GM19035 (cell line): Measurements from ENCODE around the gene TRIM3.
"Not testable (repeated sequence)": the region's sequence is repeated elsewhere in the genome, so short reads cannot be mapped to it uniquely, and the experiment has no call there.

Experiments used
- ATAC-seq: cut with Tn5 transposase; IDR thresholded peaks from one replicate; pipeline ENCODE4 v1.9.1; 2021; ENCODE audit not compliant: unreplicated experiment

The TRIM3 gene

DNA sequence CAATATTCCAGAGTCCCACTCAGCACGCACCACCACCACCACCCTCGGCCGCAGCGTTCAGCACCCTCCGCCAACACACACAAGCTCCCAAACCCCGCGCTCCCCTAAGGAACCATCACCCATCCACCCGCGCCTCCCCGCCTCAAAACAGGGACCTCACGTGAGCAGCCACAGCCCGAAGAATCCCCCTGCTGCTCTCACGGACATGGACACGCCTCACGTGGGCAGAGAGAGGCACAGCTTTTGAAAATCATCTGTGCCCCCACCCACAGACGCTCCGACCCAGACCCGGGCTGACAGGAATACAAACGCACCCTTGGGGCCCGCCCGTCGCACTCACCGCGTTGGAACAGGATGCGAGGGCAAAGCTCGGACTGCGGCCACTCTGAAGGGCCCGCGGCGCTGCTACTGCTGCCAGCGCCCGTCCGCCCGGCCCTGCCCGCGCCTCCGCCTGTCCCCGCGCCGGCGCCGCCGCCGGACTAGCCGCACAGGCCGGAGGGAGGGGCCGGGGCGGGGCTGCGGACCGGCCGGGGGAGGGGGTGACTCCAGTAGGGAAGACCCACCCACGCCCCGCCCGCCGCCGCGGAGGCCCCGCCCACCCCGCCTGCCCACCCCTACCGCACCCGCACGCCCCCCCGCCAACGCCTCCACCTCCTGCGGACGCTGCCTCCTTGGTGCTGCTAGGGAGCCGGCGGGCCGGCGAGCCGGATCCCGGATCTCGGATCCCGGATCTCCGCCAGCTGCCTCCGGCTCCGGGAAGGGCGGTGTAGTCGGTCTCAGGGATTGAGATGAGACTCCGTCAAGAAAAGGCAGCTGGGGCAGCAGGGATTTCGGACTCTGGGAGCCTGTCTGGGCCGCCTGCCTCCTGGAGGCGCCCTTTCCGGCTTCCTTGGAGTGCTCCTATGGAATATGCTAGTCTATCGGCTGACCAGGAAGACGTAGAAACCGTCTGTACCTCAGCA, at the start of gene TRIM3:
TRIM3 (minus strand) TSS at position 491 of the 962 bp plus-strand sequence. CDS start 8,246 bp downstream, outside the sequence.
- peak; percentile 78 for ATAC-seq

DNA sequence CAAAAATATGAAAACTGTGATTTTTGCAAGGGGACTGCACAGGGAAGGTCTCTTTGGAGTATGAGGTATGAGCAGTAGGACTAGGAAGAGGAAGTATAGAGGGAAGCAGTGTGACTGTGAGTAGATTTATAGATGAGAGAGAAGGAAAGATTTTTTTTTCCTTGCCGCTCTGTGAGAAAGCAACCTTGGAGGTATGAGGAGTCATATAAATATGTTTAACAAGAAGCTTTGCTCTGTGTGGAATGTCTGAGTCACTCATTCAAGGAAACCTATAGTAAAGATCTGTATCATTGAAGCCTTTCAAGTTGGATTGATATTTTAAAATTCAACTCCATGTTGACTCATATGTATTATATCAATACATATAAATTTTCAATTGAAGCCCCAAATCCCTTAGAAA, 49.5 kb upstream of the TRIM3 start:
- no peak for ATAC-seq

GRCh38 chr11:6521946-6522345, 48.2 kb upstream of the TRIM3 start:
- ATAC-seq, result not testable (repeated sequence)

DNA sequence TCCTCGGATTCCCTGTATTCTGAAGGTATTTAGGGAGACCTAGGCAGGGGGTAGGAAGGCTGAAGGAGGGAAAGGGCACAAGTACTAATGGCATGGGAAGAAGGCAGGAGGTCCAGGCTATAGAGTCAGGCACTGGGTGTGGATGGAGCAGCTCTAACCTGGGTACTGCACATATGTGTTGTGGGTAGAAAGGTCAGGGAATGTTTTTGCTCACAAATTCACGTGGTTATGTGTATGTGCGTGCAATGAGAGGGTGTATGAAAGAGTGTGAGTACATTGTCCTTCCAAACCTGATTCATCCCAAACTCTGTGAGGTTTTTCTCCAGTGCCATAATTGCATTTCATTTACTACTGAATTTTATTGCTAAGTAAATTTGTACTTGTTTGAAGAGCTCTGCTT, 46.5 kb upstream of the TRIM3 start:
- no peak for ATAC-seq

- no peak for ATAC-seq
Measured at GRCh38 chr11:6516865-6517264, 43.1 kb upstream of the TRIM3 start.

DNA sequence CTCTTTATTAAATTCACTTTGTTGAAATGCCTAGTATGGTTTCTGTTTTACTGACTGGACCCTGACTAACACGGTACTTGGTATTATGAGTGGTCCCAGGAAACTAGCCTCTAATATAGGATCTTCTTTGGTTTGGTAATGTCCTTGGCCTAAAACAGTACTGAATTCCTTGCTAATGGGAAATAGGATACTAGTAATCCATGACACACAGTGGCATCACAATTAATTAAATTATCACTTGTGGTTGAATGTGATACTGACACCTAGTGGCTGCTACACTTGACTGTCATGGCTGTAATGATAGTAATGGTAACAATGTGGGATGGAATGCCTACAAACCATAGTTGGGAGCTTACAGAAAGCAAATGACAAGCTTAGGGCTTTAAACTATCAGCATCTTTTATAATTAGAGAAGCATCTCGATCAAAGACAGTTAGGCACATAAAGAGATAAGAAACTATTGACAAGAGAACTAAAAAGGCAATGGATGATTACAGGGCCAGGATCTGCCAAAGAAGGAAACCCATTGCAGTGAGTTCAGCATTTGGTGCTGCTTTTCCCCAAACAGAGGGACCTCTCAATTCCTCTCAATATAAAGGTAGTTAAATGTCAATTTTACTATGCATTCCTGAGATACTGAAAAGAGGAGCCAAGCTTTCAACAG, 32.0 kb upstream of the TRIM3 start:
- ATAC-seq, result peak; percentile 51

DNA sequence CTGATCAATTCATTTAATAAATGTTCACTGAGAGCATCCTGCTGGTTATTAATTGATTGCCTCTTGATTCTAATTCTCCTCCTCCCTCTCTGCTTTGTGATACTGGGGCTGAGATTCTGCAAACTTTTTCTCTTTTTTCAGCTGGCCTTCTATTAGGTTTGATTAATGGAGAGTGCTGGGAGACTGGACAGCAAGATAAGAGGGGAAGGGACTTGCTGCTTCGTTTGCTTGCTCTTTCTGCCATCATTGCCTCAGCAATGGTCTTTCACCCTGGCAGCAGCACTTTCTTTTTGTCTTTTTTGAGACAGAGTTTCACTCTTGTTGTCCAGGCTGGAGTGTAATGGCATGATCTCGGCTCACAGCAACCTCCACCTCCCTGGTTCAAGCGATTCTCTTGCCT, 30.4 kb upstream of the TRIM3 start:
- no peak for ATAC-seq

DNA sequence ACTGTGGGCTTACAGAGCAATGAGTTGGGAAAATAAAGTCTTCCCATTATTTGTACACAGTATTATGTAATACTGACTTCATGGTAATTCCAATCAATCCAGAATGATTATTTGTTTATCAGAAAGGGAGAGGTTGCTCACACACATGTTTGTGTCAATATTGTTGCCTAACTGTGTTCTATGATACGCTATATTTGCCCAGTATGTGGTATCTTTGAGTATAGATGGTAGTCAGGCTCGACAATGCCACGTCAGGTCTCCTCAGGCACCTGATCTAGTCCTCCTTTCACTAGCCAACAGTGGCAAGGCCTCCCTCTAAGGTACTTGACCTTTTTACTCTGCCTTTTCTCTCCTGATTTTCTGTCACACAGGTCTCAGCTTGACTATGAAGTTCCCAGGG, 28.6 kb upstream of the TRIM3 start:
- no peak for ATAC-seq

DNA sequence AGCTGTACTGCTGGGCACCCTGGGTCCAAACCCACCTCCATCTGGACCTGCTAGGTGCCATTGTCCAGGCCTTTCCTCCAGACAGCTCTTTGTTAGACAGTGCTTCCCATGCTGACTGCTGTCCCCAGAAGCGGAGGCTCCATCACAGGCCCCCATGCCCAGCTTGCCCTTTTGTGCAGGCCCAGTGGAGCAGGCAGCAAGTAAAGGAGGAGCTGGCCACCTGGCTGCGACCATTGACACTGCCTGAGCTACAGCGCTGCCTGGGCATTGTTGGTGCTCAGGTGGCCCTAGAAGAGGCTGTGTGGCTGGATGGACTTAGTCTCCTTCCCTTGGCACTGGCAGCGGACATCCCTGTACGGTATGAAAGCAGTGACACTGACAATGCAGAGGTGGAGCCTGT, 24.8 kb upstream of the TRIM3 start:
- no peak for ATAC-seq

DNA sequence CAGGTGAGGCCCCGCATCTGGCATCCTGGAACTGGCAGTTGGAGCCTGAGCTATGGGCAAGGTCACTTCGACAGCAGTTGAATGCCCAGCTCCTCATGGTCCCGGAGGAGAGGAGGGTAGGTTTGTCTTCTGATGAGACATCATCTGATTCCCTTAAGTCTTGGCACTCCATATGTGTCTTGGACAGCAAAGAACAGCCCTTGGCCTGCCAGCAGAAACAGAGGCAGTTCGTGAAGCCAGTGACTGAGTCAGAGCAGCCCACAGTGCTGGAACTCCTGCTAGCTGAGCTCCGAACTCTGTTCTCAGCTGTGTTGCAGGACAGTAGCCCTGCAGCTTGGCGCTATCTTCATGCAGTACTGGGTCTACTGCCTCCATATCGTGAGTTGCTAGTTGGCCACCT, 24.4 kb upstream of the TRIM3 start:
- ATAC-seq, result no peak

DNA sequence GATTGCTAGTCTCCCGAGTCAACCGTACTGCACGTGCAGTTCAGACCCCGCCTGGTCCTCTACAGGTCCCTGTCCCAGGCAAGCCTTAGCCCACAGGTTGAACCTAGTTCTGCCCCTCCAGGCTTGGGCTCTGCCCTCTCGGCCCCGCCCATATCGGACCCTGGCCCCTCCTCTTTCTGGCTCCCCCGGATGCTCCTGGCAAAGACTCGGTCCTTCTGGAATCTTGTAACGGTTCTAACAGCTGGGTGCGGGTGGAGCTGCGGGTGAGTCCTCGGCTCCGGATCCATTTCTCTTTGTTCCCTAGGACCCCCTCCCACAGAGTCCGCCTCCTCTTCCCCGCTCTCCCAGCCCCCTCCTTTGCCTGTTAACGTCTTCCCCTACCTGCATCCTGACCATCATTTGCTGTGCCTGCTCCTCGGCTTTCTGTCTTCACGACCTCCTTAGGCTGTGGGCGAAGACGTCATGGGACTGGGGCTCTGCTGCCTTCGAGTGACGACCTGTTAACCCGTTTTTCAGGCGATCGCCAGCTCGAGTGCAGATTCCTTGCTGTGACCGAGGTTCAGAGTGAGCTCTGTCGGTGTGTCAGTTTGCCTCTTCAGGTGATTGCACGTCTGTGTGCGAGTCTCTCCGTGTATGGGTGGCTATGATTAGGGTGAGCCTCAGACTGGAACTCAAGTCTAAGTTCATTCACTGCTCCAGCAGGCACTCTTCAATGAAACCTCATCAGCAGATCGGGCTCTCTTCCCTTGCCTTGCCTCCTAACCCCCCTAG, 23.5 kb upstream of the TRIM3 start, which contains the start of gene DNHD1:
DNHD1 (plus strand) TSS at position 212 of the 771 bp plus-strand sequence. CDS start 936 bp downstream, outside the sequence.
- ATAC-seq, result no peak

GRCh38 chr11:6489306-6489705, 15.6 kb upstream of the TRIM3 start:
- no peak for ATAC-seq

- ATAC-seq, result no peak
Measured at GRCh38 chr11:6488821-6489220, 15.1 kb upstream of the TRIM3 start.

DNA sequence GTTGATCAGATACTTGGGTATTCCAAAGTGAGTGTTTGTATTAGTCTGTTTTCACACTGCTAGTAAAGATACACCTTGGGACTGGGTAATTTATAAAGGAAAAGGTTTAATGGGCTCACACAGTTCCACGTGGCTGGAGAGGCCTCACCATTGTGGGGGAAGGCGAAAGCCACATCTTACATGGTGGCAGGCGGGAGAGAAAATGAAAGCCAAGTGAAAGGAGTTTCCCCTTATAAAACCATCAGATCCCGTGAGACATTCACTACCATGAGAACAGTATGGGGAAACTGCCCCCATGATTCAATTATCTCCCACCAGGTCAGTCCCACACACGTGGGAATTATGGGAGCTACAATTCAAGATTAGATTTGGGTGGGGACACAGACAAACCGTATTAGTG, 14.6 kb upstream of the TRIM3 start:
- ATAC-seq, result no peak

- no peak for ATAC-seq
Measured at GRCh38 chr11:6486938-6487337, 13.2 kb upstream of the TRIM3 start.

DNA sequence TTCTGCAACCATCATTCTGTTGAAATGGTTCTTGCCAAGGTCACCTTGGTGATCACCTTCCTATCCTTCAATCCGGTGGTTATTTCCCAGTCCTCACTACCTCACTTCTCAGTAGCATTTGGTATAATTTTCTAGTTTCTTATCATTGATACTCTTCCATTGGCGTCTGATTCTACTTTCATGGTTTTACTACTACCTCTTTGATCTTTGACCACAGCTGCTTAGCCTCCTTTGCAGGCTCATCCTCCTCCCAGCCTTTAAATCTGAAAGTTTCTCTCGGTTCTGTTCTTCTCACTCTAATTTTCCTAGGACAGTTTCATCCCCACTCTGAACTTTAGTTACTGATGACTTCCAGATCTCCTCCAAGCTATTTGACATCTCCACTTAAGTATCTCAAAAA, 12.5 kb upstream of the TRIM3 start:
- no peak for ATAC-seq

DNA sequence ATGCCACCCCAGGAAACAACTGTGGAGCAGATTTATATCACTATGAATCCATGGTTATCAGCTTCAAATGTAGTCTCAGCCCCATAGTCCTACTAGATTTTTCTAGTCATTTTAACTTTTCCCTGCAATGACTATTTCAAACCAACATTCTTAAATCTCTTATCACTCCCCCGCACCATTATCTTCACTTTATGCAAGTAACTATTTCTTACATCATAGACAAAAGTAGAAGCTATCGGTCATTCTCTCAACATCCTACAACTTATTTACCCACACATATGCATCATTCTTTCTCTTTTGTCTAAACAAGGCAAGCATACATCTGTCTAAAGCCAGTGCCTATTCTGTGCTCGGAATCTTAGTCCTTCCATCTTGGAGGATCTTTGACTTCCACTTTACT, 11.9 kb upstream of the TRIM3 start:
- ATAC-seq, result no peak

GRCh38 chr11:6483015-6483414, 9.3 kb upstream of the TRIM3 start:
- ATAC-seq, result no peak

DNA sequence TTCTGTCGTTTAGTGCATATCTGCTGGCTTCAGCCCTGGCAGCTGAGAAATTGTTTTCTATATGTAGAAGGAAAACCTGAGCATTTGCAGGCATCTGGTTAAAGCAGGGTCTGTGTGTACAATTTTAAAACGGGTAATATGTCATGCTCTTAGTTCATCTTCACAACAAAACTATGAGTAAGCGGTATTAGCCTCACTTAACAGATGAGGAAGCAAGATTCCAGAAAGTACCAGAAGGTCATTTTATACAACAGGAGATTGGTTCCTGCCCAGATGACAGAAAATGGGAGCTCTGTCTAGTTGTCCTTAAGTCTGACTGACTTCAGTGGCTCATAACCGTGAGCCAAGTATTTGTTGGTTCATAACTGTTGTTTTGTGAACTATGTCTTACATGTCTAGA, 8.7 kb upstream of the TRIM3 start:
- ATAC-seq, result no peak

DNA sequence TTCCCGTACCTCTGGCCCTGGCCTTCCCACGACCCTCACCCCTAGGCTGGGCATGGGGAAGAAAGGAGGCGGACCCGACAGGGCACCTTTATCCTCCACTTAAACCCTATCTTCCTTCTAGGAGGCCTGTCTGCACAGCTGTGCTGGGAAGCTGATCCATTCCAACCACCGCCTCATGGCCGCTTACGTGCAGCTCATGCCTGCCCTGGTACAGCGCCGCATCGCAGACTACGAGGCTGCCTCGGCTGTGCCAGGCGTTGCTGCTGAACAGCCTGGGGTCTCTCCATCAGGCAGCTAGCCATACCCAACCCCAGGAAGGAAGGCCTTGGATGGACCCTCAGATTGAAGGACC, 8.2 kb upstream of the TRIM3 start:
- peak; percentile 4 for ATAC-seq
